IPS-15b (cell line): ENCODE measurements around the gene ESRRB.

ENCODE experiments used
- H3K27me3 ChIP-seq: one replicate; pipeline ENCODE4 v1.6.1; 2013; ENCODE audit warnings: low read length; ENCODE audit not compliant: control insufficient read depth, insufficient read depth
- H3K36me3 ChIP-seq: one replicate; pipeline ENCODE4 v1.6.1; 2013; ENCODE audit warnings: low read length; ENCODE audit not compliant: control insufficient read depth, insufficient read depth
- H3K4me1 ChIP-seq: one replicate; pipeline ENCODE4 v1.6.1; 2013; ENCODE audit warnings: mild to moderate bottlenecking, low read length; ENCODE audit not compliant: control insufficient read depth, insufficient read depth
- H3K4me3 ChIP-seq: one replicate; pipeline ENCODE4 v1.5.1; 2013; ENCODE audit warnings: low read depth, low read length
- H3K9ac ChIP-seq: one replicate; pipeline ENCODE4 v1.6.1; 2013; ENCODE audit warnings: low read depth, mild to moderate bottlenecking, low read length
- H3K9me3 ChIP-seq: one replicate; pipeline ENCODE4 v1.6.1; 2013; ENCODE audit warnings: mild to moderate bottlenecking, low read length; ENCODE audit not compliant: control insufficient read depth, insufficient read depth

ESRRB gene

DNA sequence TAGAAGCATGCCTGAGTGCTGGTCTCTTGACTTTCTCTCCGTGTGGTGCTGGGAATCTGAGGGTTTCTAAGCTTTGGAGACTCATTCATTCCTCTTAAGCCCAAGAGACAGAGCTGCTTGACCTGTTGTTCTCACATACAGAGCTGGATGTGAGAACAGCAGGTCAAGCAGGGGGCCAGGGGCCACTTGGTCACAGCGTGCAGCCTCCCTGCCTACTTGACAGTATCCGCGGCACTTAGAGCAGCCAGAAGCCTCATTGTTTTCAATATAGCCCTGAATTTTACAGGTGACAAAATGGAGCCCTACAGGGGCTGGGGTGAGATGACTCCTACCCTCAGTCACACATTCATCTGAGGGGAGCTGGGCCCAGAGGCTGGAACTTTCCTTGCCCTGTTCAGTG lies 88.9 kb downstream of the ESRRB start:
- H3K9me3 ChIP-seq: no peaks in the 10 kb centered on the region
- peaks cover 5% of the 10 kb centered on the region for H3K4me1 ChIP-seq
- no peak overlapping the region for H3K4me3 ChIP-seq
- no peaks in the 10 kb centered on the region for H3K36me3 ChIP-seq
- H3K27me3 ChIP-seq: no peaks in the 10 kb centered on the region
- no peak overlapping the region for H3K9ac ChIP-seq

DNA sequence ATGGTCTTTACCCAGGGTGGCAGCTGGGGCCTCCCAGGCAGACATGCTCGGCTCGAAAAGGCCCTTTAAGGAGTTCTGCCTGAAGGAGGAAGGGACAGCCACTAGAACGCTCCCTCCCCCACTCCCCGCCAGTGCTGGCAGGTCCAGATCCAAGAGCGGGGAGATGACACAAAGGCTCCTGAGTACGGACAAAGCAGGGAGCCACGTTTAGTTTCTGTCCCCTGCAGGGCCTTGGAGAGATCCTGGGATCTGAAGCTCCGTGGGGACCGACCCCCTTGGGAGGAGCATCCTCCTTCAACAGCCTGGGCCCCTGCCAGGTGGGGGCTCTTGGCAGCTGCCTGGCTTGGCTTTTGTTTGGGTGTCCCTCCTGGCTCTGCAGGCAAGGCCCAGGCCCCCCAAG lies 89.7 kb downstream of the ESRRB start:
- H3K4me1 ChIP-seq: peaks cover 5% of the 10 kb centered on the region
- H3K36me3 ChIP-seq: no peaks in the 10 kb centered on the region
- no peak overlapping the region for H3K4me3 ChIP-seq
- H3K9ac ChIP-seq: no peak overlapping the region
- no peaks in the 10 kb centered on the region for H3K27me3 ChIP-seq
- H3K9me3 ChIP-seq: no peaks in the 10 kb centered on the region

DNA sequence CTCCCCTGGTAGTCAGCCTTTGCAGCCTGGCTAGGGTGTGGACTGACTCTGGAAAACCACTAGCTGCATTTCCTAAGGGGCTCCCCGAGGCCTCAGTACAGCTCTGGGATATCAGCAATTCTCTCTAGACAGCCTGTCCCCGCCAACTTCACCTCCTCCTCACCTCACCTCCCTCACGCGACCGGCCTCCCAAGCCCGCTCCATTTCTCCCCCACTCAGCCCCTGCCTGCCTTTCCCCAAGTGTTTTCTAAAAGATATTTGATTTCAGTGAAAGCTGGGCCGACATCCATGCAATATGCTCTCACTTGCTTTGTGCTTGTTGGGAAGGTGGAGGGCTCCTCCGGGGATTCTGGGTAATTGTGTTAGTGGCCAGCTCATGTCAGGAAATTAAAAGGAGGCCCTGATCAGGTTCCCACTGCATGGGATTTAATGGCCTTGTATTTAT lies 91.8 kb downstream of the ESRRB start:
- no peaks in the 10 kb centered on the region for H3K36me3 ChIP-seq
- no peaks in the 10 kb centered on the region for H3K9me3 ChIP-seq
- H3K9ac ChIP-seq: no peak overlapping the region
- H3K4me1 ChIP-seq: peaks cover 5% of the 10 kb centered on the region
- H3K27me3 ChIP-seq: no peaks in the 10 kb centered on the region
- H3K4me3 ChIP-seq: no peak overlapping the region

DNA sequence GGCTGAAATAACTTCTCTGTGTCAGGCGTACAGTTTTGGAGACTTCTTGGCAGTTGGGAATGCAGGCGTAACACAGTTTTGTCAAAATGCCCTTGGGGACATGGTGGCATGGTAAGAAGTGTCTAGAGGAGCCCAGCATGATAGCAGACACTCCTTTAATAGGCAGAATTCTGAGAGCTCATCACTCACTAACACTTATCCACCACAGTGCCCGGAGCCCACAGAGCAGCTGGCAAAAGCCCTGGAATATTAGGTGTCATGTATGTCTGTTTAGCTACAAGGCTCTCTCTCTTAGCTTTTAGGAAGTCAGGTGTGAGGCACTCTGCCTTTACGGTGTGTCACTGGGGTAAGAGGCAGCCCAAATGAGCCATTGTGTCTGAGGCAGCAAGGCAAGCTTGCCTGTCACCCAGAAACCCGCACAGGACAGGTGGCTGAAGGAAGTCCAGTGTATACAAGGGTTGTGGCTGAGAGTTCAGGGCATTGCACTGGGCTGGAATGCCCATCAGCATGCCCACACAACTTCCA lies 96.3 kb downstream of the ESRRB start:
- Histone ChIP-seq H3K9ac (no peak overlapping the region), H3K27me3 (no peaks in the 10 kb centered on the region), H3K4me1 (no peaks in the 10 kb centered on the region), H3K36me3 (no peaks in the 10 kb centered on the region), H3K4me3 (no peak overlapping the region), H3K9me3 (no peaks in the 10 kb centered on the region)

DNA sequence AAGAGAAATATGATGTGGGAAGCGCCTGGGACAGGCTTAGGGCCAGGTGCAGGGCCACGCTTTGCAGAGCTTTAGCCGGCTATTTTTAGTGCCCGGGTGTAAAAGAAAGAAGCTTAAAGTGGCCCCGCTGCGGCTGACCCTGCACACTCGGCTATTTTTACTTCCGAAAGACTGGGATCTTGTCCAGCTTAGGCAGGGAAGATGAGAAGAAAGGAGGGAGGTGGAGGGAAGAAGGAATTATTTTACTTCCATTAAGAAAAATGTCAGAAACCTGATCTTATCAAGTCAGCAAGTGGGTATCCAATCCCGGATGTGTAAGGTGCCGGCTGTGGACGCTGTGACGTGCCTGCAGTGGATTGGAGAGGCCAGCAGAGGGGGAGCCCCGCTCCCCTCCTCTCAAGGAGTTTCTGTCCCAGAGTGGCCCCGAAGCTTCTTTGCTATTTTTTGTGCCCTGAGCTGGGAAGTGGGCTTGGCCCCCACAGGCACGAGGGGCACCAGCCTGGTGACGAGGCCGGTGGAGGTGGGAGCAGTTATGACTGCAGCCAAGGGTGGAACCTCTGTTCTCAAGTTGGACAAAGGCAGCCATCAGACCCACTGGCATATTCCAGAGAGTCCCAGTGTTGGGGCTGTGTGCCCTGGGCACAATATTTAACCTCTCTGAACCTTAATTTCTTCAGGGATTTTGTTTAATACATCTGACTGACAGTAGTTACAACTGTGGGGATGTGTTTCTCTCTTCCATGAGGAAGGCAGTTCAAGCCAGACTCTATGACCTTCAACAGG lies 97.7 kb downstream of the ESRRB start:
- no peak overlapping the region for H3K9ac ChIP-seq
- H3K4me1 ChIP-seq: no peaks in the 10 kb centered on the region
- no peaks in the 10 kb centered on the region for H3K9me3 ChIP-seq
- no peak overlapping the region for H3K4me3 ChIP-seq
- H3K27me3 ChIP-seq: no peaks in the 10 kb centered on the region
- no peaks in the 10 kb centered on the region for H3K36me3 ChIP-seq

DNA sequence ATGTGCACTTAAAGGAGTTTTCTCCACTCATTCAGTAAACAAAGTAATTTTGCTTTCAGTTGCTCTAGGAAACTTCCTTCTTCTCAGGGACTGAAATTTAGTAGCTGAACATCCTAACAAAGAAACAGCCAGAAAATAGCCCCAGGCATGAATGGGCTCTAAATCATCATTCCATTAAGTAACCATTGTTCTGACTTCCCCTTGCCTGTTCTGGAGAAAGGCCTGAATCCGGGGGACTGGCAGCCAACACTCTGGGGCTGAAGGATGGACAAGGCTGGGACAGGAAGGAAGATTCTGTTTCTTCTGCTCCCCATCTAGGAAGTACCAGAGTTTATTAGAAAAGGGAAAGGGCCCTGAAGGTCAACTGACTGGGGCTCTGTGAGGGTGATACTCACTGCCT lies 104.5 kb downstream of the ESRRB start:
- peaks cover 4% of the 10 kb centered on the region for H3K4me1 ChIP-seq
- H3K4me3 ChIP-seq: no peak overlapping the region
- H3K9ac ChIP-seq: no peak overlapping the region
- H3K9me3 ChIP-seq: no peaks in the 10 kb centered on the region
- no peaks in the 10 kb centered on the region for H3K27me3 ChIP-seq
- no peaks in the 10 kb centered on the region for H3K36me3 ChIP-seq

DNA sequence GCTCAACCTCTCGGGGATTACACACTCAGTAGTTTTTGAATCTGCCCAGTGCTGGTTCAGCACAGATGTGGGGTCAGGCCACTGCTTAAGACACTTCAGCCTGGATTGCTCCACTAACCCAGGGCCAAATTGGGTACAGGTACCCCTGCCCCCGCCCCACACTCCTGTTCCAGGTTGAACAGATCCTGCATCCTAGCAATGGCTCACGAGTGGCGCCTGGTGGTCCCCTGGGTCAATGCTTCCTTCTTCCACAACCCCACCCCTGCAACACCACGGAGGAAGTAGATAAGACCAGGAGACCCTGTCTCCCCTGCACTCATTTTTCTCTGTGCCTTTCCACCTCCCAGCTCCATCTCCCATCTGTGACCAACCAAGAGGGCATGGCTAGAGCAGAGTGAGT lies 108.4 kb downstream of the ESRRB start:
- H3K4me3 ChIP-seq: no peak overlapping the region
- no peak overlapping the region for H3K9ac ChIP-seq
- no peaks in the 10 kb centered on the region for H3K9me3 ChIP-seq
- H3K27me3 ChIP-seq: no peaks in the 10 kb centered on the region
- H3K36me3 ChIP-seq: no peaks in the 10 kb centered on the region
- H3K4me1 ChIP-seq: peaks cover 4% of the 10 kb centered on the region

DNA sequence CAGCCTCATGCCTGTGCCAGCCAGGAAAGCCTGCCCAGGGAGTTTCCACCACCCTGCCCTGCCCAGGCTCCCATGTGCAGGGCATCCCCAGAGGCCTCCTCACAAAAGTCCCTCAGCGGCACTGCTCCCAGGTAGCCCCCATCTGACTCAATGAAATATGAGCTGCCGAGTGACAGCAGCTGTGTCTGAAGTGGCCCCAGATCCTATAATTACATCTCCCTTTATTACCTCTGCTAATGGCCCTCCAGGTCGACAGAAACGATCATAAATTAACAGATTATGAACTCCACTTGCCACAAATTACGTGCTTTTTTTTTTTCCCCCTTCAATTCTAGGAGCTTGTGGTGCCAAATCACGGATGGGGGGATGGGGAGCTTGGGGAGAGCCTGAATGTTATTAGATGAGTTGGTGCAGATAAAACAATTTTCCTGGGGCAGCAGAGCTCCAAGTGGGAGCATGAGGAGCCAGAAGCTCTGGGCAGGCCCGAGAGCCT lies 110.4 kb downstream of the ESRRB start:
- Histone ChIP-seq H3K4me3 (no peak overlapping the region), H3K9ac (no peak overlapping the region), H3K36me3 (no peaks in the 10 kb centered on the region), H3K27me3 (no peaks in the 10 kb centered on the region), H3K9me3 (no peaks in the 10 kb centered on the region), H3K4me1 (peaks cover 2% of the 10 kb centered on the region)

DNA sequence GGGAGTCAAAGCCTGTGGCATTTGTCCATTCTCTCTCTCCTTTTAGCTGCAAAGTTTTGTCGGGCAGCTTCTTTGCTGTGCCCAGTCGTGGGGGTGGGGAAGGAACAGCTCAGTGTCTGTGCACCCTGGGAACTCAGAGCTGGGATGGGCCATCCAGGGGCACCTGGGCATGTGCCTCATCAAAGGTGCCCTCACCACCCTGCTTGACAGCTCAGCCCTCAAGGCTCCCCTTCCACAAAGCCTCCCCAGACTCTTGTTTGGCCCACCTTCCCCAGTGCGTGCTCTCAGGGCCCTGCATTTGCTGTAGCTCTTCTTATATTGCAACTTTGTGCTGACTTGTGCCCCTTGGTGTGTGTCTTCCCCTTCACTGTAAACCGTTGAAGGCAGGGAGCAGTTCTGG lies 112.6 kb downstream of the ESRRB start:
- Histone ChIP-seq H3K27me3 (no peaks in the 10 kb centered on the region), H3K4me3 (no peak overlapping the region), H3K9ac (no peak overlapping the region), H3K4me1 (peaks cover 2% of the 10 kb centered on the region), H3K9me3 (no peaks in the 10 kb centered on the region), H3K36me3 (no peaks in the 10 kb centered on the region)

DNA sequence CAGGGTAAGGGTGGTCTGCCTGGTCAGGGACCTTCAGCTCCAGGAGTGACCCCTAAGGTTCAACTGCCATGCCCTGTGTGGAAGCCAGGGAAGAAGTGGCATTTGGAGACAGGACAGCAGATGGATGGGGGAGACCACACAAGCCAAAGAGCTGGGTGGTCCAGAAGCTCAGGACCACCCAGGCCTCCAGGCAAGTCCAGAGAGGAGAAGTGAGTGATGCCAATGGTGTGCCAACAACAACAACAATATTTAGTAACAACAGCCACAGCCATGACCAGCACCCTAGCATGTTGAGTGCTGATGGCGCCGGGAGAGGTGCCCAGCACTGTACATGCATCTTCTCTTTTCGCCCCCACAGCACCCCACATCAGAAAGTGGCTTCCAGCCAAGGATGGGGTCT lies 113.7 kb downstream of the ESRRB start:
- no peak overlapping the region for H3K4me3 ChIP-seq
- H3K9ac ChIP-seq: no peak overlapping the region
- H3K9me3 ChIP-seq: no peaks in the 10 kb centered on the region
- H3K36me3 ChIP-seq: no peaks in the 10 kb centered on the region
- no peaks in the 10 kb centered on the region for H3K4me1 ChIP-seq
- H3K27me3 ChIP-seq: no peaks in the 10 kb centered on the region

DNA sequence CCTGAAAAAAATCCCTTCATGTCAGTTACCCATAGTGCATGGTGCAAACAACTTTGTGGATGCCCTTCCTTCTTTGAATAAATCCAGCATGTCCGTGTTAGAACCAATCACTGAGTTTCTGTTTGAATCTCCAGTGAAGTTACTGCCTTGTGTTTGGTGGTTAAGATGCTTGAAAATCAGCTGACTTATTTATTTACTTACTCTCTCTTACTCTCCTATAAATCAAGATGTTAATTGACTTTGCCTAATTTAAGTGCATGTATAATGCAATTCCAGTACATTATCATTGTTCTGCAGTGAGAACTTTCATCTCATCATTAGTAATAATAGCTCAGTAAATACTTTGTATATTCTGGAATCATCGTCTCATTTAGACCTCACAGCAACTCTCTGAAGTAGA lies 114.2 kb downstream of the ESRRB start:
- Histone ChIP-seq H3K36me3 (no peaks in the 10 kb centered on the region), H3K4me1 (no peaks in the 10 kb centered on the region), H3K9ac (no peak overlapping the region), H3K4me3 (no peak overlapping the region), H3K9me3 (no peaks in the 10 kb centered on the region), H3K27me3 (no peaks in the 10 kb centered on the region)

DNA sequence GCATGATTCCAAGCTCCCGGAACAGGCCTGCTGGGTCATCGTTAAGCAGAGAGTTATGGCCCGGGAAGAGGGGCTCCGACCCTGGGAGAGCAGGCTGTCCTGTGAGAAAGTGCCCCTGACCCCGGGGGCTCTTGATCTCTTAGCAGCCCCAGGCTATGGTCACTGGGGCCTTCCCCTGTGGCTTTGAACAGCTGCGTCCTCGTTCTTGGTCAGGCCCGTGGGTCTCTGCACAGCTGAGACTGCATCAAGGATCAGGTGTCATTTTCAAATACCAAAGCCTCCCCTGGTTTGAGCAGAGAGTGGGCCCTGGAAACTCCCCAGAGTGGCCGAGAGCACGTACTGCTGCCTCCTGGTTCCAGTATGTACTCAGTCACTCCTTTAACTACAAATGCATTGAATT lies 114.8 kb downstream of the ESRRB start:
- Histone ChIP-seq H3K4me3 (no peak overlapping the region), H3K9me3 (no peaks in the 10 kb centered on the region), H3K9ac (no peak overlapping the region), H3K36me3 (no peaks in the 10 kb centered on the region), H3K27me3 (no peaks in the 10 kb centered on the region), H3K4me1 (no peaks in the 10 kb centered on the region)
